Measurements from ENCODE around the gene STAT5B.
"Not testable (repeated sequence)": the region's sequence is repeated elsewhere in the genome, so short reads cannot be mapped to it uniquely, and the experiment has no call there.

The STAT5B gene

GRCh38 chr17:42251115-42251514 lies 25.1 kb downstream of the STAT5B start:
- no peak for TF ChIP-seq POLR2A (IDR thresholded peaks at IDR 0.05; ENCODE audit: low read depth, low read length)
- FAIRE-seq (no peak), DNase-seq (ENCODE audit: insufficient read length, low spot score) (no peak)

- TF ChIP-seq POLR2A (IDR thresholded peaks at IDR 0.05; ENCODE audit: low read depth, low read length) = no peak
- DNase-seq (ENCODE audit: insufficient read length, low spot score) (no peak), FAIRE-seq (no peak)
Observed at GRCh38 chr17:42249681-42250446, 26.3 kb downstream of the STAT5B start.

GRCh38 chr17:42248351-42249179 lies 27.6 kb downstream of the STAT5B start:
- no peak for DNase-seq (ENCODE audit: insufficient read length, low spot score)
- TF ChIP-seq POLR2A (IDR thresholded peaks at IDR 0.05; ENCODE audit: low read depth, low read length) = peak; percentile 34; the same call in 1 of the 2 replicates
- FAIRE-seq = no peak

- FAIRE-seq = no peak
- DNase-seq (ENCODE audit: insufficient read length, low spot score) = no peak
- TF ChIP-seq POLR2A (IDR thresholded peaks at IDR 0.05; ENCODE audit: low read depth, low read length) = no peak
Observed at GRCh38 chr17:42247734-42248133, 28.5 kb downstream of the STAT5B start.

- TF ChIP-seq POLR2A (IDR thresholded peaks at IDR 0.05; ENCODE audit: low read depth, low read length) = no peak
- FAIRE-seq = no peak
- DNase-seq (ENCODE audit: insufficient read length, low spot score) = no peak
Observed at GRCh38 chr17:42246515-42246914, 29.7 kb downstream of the STAT5B start.

- FAIRE-seq; DNase-seq (ENCODE audit: insufficient read length, low spot score): not testable (repeated sequence)
Observed at GRCh38 chr17:42245183-42245582, 31.0 kb downstream of the STAT5B start.

- DNase-seq (ENCODE audit: insufficient read length, low spot score); FAIRE-seq: not testable (repeated sequence)
Observed at GRCh38 chr17:42244116-42244515, 32.1 kb downstream of the STAT5B start.

- FAIRE-seq (no peak), DNase-seq (ENCODE audit: insufficient read length, low spot score) (no peak)
- TF ChIP-seq POLR2A (IDR thresholded peaks at IDR 0.05; ENCODE audit: low read depth, low read length) = no peak
Observed at GRCh38 chr17:42243493-42243982, 32.7 kb downstream of the STAT5B start.

- DNase-seq (ENCODE audit: insufficient read length, low spot score) (no peak), FAIRE-seq (no peak)
- no peak for TF ChIP-seq POLR2A (IDR thresholded peaks at IDR 0.05; ENCODE audit: low read depth, low read length)
Observed at GRCh38 chr17:42241871-42242270, 34.3 kb downstream of the STAT5B start.

GRCh38 chr17:42240863-42241262 lies 35.3 kb downstream of the STAT5B start:
- not testable (repeated sequence) for FAIRE-seq; DNase-seq (ENCODE audit: insufficient read length, low spot score)

- DNase-seq (ENCODE audit: insufficient read length, low spot score) (no peak), FAIRE-seq (no peak)
- no peak for TF ChIP-seq POLR2A (IDR thresholded peaks at IDR 0.05; ENCODE audit: low read depth, low read length)
Observed at GRCh38 chr17:42240201-42240600, 36.0 kb downstream of the STAT5B start.

GRCh38 chr17:42239576-42239975 lies 36.6 kb downstream of the STAT5B start:
- not testable (repeated sequence) for DNase-seq (ENCODE audit: insufficient read length, low spot score); FAIRE-seq

GRCh38 chr17:42236760-42237159 lies 39.4 kb downstream of the STAT5B start:
- DNase-seq (ENCODE audit: insufficient read length, low spot score) (no peak), FAIRE-seq (no peak)
- TF ChIP-seq POLR2A (IDR thresholded peaks at IDR 0.05; ENCODE audit: low read depth, low read length) = no peak

GRCh38 chr17:42233994-42234393 lies 42.2 kb downstream of the STAT5B start:
- no peak for TF ChIP-seq POLR2A (IDR thresholded peaks at IDR 0.05; ENCODE audit: low read depth, low read length)
- no peak for FAIRE-seq
- DNase-seq (ENCODE audit: insufficient read length, low spot score) = no peak

- FAIRE-seq (no peak), DNase-seq (ENCODE audit: insufficient read length, low spot score) (no peak)
- TF ChIP-seq POLR2A (IDR thresholded peaks at IDR 0.05; ENCODE audit: low read depth, low read length) = no peak
Observed at GRCh38 chr17:42233156-42233555, 43.0 kb downstream of the STAT5B start.

Data from H54 (cell line).